Keratinocyte (primary cell): Measurements from ENCODE around the gene SFMBT2.

Experiments
- EZH2 ChIP-seq: IDR thresholded peaks from one replicate; pipeline ENCODE4 v1.6.1; 2012; ENCODE audit warnings: inconsistent platforms, mild to moderate bottlenecking, low read length, moderate library complexity
- TF ChIP-seq, protein P1 (sequence below), 3 experiments: IDR thresholded peaks in 1 of 3; conservative IDR thresholded peaks in 1 of 3; optimal IDR thresholded peaks in 1 of 3; 2 replicates in 2 of 3; 3 replicates in 1 of 3; pipeline versions ENCODE3 to v1.5.1; 2011; ENCODE audit warnings: low read length in 3 of 3, mild to moderate bottlenecking in 3 of 3, moderate library complexity in 2 of 3, control low read depth in 1 of 3, inconsistent platforms in 1 of 3; ENCODE audit not compliant: insufficient read depth in 2 of 3; ENCODE audit errors: extremely low read depth in 1 of 3

DNA sequence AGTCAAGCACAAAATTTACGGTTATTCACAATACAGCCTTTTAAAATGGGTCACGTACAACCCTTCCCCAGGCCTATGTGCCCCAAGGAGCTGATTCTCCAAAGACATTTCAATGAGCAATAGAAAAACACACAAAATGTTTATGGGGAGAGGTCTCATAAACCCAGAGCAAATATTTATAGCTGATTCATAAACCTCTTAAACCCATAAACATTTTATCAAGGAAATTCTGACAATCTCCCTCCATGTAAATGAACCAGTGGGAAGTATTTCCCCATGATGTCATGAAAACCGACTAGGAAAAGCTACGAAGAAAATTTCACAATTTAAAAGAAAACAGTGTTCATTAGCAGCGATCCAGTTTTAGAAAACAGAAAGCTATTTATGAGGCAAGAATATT is 36.0 kb downstream of the SFMBT2 start:
- TF ChIP-seq, protein P1, sequence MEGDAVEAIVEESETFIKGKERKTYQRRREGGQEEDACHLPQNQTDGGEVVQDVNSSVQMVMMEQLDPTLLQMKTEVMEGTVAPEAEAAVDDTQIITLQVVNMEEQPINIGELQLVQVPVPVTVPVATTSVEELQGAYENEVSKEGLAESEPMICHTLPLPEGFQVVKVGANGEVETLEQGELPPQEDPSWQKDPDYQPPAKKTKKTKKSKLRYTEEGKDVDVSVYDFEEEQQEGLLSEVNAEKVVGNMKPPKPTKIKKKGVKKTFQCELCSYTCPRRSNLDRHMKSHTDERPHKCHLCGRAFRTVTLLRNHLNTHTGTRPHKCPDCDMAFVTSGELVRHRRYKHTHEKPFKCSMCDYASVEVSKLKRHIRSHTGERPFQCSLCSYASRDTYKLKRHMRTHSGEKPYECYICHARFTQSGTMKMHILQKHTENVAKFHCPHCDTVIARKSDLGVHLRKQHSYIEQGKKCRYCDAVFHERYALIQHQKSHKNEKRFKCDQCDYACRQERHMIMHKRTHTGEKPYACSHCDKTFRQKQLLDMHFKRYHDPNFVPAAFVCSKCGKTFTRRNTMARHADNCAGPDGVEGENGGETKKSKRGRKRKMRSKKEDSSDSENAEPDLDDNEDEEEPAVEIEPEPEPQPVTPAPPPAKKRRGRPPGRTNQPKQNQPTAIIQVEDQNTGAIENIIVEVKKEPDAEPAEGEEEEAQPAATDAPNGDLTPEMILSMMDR (optimal IDR thresholded peaks at IDR 0.05 in 1 of 3, IDR thresholded peaks at IDR 0.05 in 1 of 3, conservative IDR thresholded peaks at IDR 0.05 in 1 of 3; ENCODE audit: extremely low read depth in 1 of 3, insufficient read depth in 2 of 3, low read length in 3 of 3), result no peak
- no peak for TF ChIP-seq EZH2
